PC-9 (cell line): ENCODE results near the gene YBX1. TPM values are rescaled to one million over a fixed set of nuclear protein-coding genes. Genes with fewer than 3 reads are reported as not detected.

Source experiments
- BruUV-seq: library from RNA; stranded (reverse); fragments of 400-500 nt; replicated peaks from 2 replicates; lab custom pipeline; 2021; lab: Mats Ljungman, UMichigan
- CTCF ChIA-PET: fragments of 300-600 bp; sonication (Branson Sonifier 250); formaldehyde crosslinking; loops from one replicate; lab custom pipeline; 2022; ENCODE audit warnings: antibody characterized with exemption; lab: Charles Lee
- POLR2A ChIA-PET: fragments of 300-600 bp; sonication (Branson Sonifier 250); formaldehyde crosslinking; loops from one replicate; lab custom pipeline; 2022; ENCODE audit warnings: antibody characterized with exemption; ENCODE audit not compliant: unreplicated experiment; lab: Charles Lee
- DNase-seq, 2 experiments: peaks; one replicate each; pipeline versions ENCODE4 v3.0.0 to v3.0.0-alpha.2; 2015 to 2022; ENCODE audit warnings: mixed read lengths in 1 of 2
- H2AFZ ChIP-seq: fragments of 200-600 bp; sonication (generic); 2 replicates; pipeline ENCODE4 v1.8.1; 2017; ENCODE audit warnings: antibody characterized with exemption
- H3F3A ChIP-seq: fragments of 200-600 bp; sonication (generic); 2 replicates; pipeline ENCODE4 v1.8.1; 2017; ENCODE audit warnings: antibody characterized with exemption, mild to moderate bottlenecking, low read depth; ENCODE audit not compliant: insufficient read depth
- H3K27ac ChIP-seq: fragments of 200-600 bp; sonication (generic); 2 replicates; pipeline ENCODE4 v1.6.1; 2016; ENCODE audit warnings: mixed run types
- H3K27me3 ChIP-seq: fragments of 200-600 bp; sonication (generic); 2 replicates; pipeline ENCODE4 v1.6.1; 2016; ENCODE audit warnings: low read depth, mixed run types; ENCODE audit not compliant: insufficient read depth
- H3K36me3 ChIP-seq: fragments of 200-600 bp; sonication (generic); 2 replicates; pipeline ENCODE4 v1.6.1; 2016; ENCODE audit warnings: low read depth, mixed run types
- H3K4me1 ChIP-seq: fragments of 200-600 bp; sonication (generic); replicated peaks from 2 replicates; pipeline ENCODE4 v1.6.1; 2016; ENCODE audit warnings: mixed run types; ENCODE audit not compliant: insufficient read depth
- H3K4me2 ChIP-seq: fragments of 200-600 bp; sonication (generic); 2 replicates; pipeline ENCODE4 v1.6.1; 2017; ENCODE audit warnings: mixed run types
- H3K4me3 ChIP-seq: fragments of 200-600 bp; sonication (generic); 2 replicates; pipeline ENCODE4 v1.6.1; 2016; ENCODE audit warnings: mixed run types
- H3K79me2 ChIP-seq: fragments of 200-600 bp; sonication (generic); 2 replicates; pipeline ENCODE4 v1.6.1; 2017; ENCODE audit warnings: low read depth, mixed run types
- H3K9me2 ChIP-seq: fragments of 200-600 bp; sonication (generic); 2 replicates; pipeline ENCODE4 v1.8.1; 2017; ENCODE audit warnings: mild to moderate bottlenecking; ENCODE audit not compliant: insufficient read depth
- H3K9me3 ChIP-seq: fragments of 200-600 bp; sonication (generic); 2 replicates; pipeline ENCODE4 v1.8.1; 2016; ENCODE audit warnings: low read depth; ENCODE audit not compliant: insufficient read depth
- H4K20me1 ChIP-seq: fragments of 200-600 bp; sonication (generic); 2 replicates; pipeline ENCODE4 v1.8.1; 2017; ENCODE audit not compliant: insufficient read depth
- CTCF ChIP-seq: fragments of 200-600 bp; sonication (generic); conservative IDR thresholded peaks from 2 replicates; pipeline ENCODE4 v1.6.1; 2017; ENCODE audit warnings: mixed run types, antibody characterized with exemption, mild to moderate bottlenecking, moderate library complexity
- EZH2 ChIP-seq: fragments of 200-600 bp; sonication (generic); IDR thresholded peaks from 2 replicates; pipeline ENCODE4 v1.8.0; 2017; ENCODE audit warnings: antibody characterized with exemption, low read depth
- intact Hi-C: fragments of 100-400 bp; cut with micrococcal nuclease; formaldehyde crosslinking; loops from one replicate; pipeline ENCODE4 v1.10.0; 2022; ENCODE audit not compliant: unreplicated experiment
- total RNA-seq: library from RNA; stranded (reverse); gene quantifications from 2 replicates; pipeline ENCODE4 v1.2.3, GENCODE V29; 2021

Gene YBX1
- total RNA-seq, 1 experiment from 2014 or later: 1,130 TPM

- TF ChIP-seq EZH2 (no peak), CTCF (no peak)
- no peaks in the 10 kb centered on the region for H3F3A ChIP-seq
- no peaks in the 10 kb centered on the region for H3K4me1 ChIP-seq
- no peaks in the 10 kb centered on the region for H3K27me3 ChIP-seq
- CTCF ChIA-PET: no interaction called here
- DNase-seq: no peak
- no peak overlapping the region for H2AFZ ChIP-seq
- BruUV-seq: no TSS peak
- no peak overlapping the region for H3K4me2 ChIP-seq
- no peaks in the 10 kb centered on the region for H3K9me3 ChIP-seq
- H3K4me3 ChIP-seq: no peak overlapping the region
- intact Hi-C loops: no loop called here
- no peaks in the 10 kb centered on the region for H4K20me1 ChIP-seq
- H3K27ac ChIP-seq: no peak overlapping the region
- H3K79me2 ChIP-seq: no peaks in the 10 kb centered on the region
- no peaks in the 10 kb centered on the region for H3K9me2 ChIP-seq
- no peaks in the 10 kb centered on the region for H3K36me3 ChIP-seq
- POLR2A ChIA-PET: no interaction called here
Measured at GRCh38 chr1:42738678-42739226, 56.5 kb downstream of the YBX1 start.

- Histone ChIP-seq H3K36me3 (no peaks in the 10 kb centered on the region), H2AFZ (no peak within 1 kb of the TSS), H3K9me3 (no peaks in the 10 kb centered on the region), H3K9me2 (no peaks in the 10 kb centered on the region), H3K27me3 (no peaks in the 10 kb centered on the region), H4K20me1 (no peaks in the 10 kb centered on the region), H3K4me1 (no peaks in the 10 kb centered on the region), H3K79me2 (no peaks in the 10 kb centered on the region), H3K4me2 (no peak within 1 kb of the TSS), H3K4me3 (no peak within 1 kb of the TSS), H3F3A (no peaks in the 10 kb centered on the region), H3K27ac (no peak within 1 kb of the TSS)
- CTCF ChIA-PET: no interaction called here
- intact Hi-C loops: no loop called here
- no peak for DNase-seq
- TF ChIP-seq CTCF (no peak), EZH2 (no peak)
- no TSS peak for BruUV-seq
- POLR2A ChIA-PET: no interaction called here
Measured at GRCh38 chr1:42739753-42740700, 57.8 kb downstream of the YBX1 start, which contains the start of gene CLDN19. Gene CLDN19, minus strand, starts transcription at chr1:42740236. Its CDS starts 173 bp downstream, at chr1:42740063.

GRCh38 chr1:42740851-42741580, 58.8 kb downstream of the YBX1 start:
- Histone ChIP-seq H3K36me3 (no peaks in the 10 kb centered on the region), H3K4me3 (no peak overlapping the region), H3K27me3 (no peaks in the 10 kb centered on the region), H3K4me1 (no peaks in the 10 kb centered on the region), H2AFZ (no peak overlapping the region), H3K79me2 (no peaks in the 10 kb centered on the region), H3K9me2 (no peaks in the 10 kb centered on the region), H4K20me1 (no peaks in the 10 kb centered on the region), H3K9me3 (no peaks in the 10 kb centered on the region), H3F3A (no peaks in the 10 kb centered on the region), H3K27ac (no peak overlapping the region), H3K4me2 (no peak overlapping the region)
- no peak for DNase-seq
- no peak for TF ChIP-seq EZH2
- TF ChIP-seq CTCF: no peak
- intact Hi-C loops: no loop called here
- no TSS peak for BruUV-seq
- POLR2A ChIA-PET: no interaction called here
- CTCF ChIA-PET: no interaction called here
